Hepatocyte (in vitro differentiated cells): ENCODE data around the gene FERMT2. TPM values are rescaled to one million over a fixed set of nuclear protein-coding genes. Genes with fewer than 3 reads are reported as not detected.

Source experiments
- DNase-seq: peaks from one replicate; pipeline ENCODE4 v3.0.0-alpha.2; 2016; ENCODE audit warnings: low spot score
- H2AFZ ChIP-seq: fragments of 200-600 bp; sonication (generic); 2 replicates; pipeline ENCODE4 v1.6.0; 2016; ENCODE audit warnings: antibody characterized with exemption, mild to moderate bottlenecking
- H3K27ac ChIP-seq: fragments of 200-600 bp; sonication (generic); 2 replicates; pipeline ENCODE4 v1.5.1; 2016; ENCODE audit warnings: mild to moderate bottlenecking
- H3K27me3 ChIP-seq: fragments of 200-600 bp; sonication (generic); 2 replicates; pipeline ENCODE4 v1.6.1; 2016
- H3K36me3 ChIP-seq: fragments of 200-600 bp; sonication (generic); replicated peaks from 2 replicates; pipeline ENCODE4 v1.5.1; 2016; ENCODE audit warnings: low read depth; ENCODE audit not compliant: insufficient read depth
- H3K4me1 ChIP-seq: fragments of 200-600 bp; sonication (generic); 2 replicates; pipeline ENCODE4 v1.5.1; 2016; ENCODE audit warnings: mild to moderate bottlenecking, moderate library complexity; ENCODE audit not compliant: insufficient read depth
- H3K4me2 ChIP-seq: fragments of 200-600 bp; sonication (generic); 2 replicates; pipeline ENCODE4 v1.6.0; 2016
- H3K4me3 ChIP-seq: fragments of 200-600 bp; sonication (generic); 2 replicates; pipeline ENCODE4 v1.5.1; 2016; ENCODE audit warnings: mild to moderate bottlenecking
- H3K79me2 ChIP-seq: fragments of 200-600 bp; sonication (generic); 2 replicates; pipeline ENCODE4 v1.6.0; 2017; ENCODE audit warnings: mild to moderate bottlenecking
- H3K9me2 ChIP-seq: fragments of 200-600 bp; sonication (generic); replicated peaks from 2 replicates; pipeline ENCODE4 v1.6.0; 2017; ENCODE audit warnings: mild to moderate bottlenecking; ENCODE audit not compliant: insufficient read depth
- H3K9me3 ChIP-seq: fragments of 200-600 bp; sonication (generic); 2 replicates; pipeline ENCODE4 v1.5.1; 2016; ENCODE audit warnings: low read depth, mild to moderate bottlenecking
- H4K20me1 ChIP-seq: fragments of 200-600 bp; sonication (generic); 2 replicates; pipeline ENCODE4 v1.6.0; 2016; ENCODE audit warnings: mild to moderate bottlenecking; ENCODE audit not compliant: insufficient read depth, poor library complexity, severe bottlenecking
- CTCF ChIP-seq: fragments of 200-600 bp; sonication (generic); IDR thresholded peaks from 2 replicates; pipeline ENCODE4 v1.5.1; 2016; ENCODE audit warnings: antibody characterized with exemption, mild to moderate bottlenecking; ENCODE audit not compliant: poor library complexity
- EZH2 ChIP-seq: fragments of 200-600 bp; sonication (generic); IDR thresholded peaks from 2 replicates; pipeline ENCODE4 v1.6.1; 2016; ENCODE audit warnings: antibody characterized with exemption, mild to moderate bottlenecking, borderline replicate concordance
- EZH2phosphoT487 ChIP-seq: fragments of 200-600 bp; sonication (generic); IDR thresholded peaks from one replicate; pipeline ENCODE4 v1.6.1; 2018; ENCODE audit warnings: antibody characterized with exemption, mild to moderate bottlenecking, low read depth, moderate library complexity; ENCODE audit not compliant: unreplicated experiment, severe bottlenecking
- WGBS: methylation state at CpG from one replicate; pipeline ENCODE4 v1.1.6; 2016; ENCODE audit warnings: low lambda C conversion rate; ENCODE audit errors: missing lambda C conversion rate; 5-methylcytosine and 5-hydroxymethylcytosine counted together
- polyA plus RNA-seq: library from polyadenylated mRNA; unstranded; fragments of >200 nt; fragmentation: Nextera tagmentation; extraction: Ambion mirVana; gene quantifications from 2 replicates; pipeline ENCODE4 v1.2.1, GENCODE V29; 2016
- total RNA-seq: library from RNA; depleted of rRNA; stranded (reverse); fragments of >200 nt; gene quantifications from 2 replicates; pipeline ENCODE4 v1.2.3, GENCODE V29; 2014

The FERMT2 gene
- total and polyA plus RNA-seq, 2 experiments from 2014 or later: 38.6 to 95.4 TPM

DNA sequence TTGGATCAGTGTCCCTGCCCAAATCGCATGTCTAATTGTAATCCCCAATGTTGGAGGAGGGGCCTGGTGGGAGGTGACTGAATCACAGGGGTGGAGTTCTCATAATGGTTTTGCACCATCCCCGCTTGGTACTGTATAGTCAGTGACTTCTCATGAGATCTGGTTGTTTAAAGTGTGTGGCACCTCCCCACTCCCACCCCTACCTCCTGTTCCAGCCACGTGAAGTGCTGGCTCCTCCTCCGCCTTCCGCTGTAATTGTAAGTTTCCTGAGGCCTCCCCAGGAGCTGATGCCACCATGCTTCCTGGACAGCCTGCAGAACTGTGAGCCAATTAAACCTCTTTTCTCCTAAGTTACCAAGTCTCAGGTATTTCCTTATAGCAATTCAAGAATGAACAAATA lies 67.2 kb downstream of the FERMT2 start:
- no peak overlapping the region for H3K4me2 ChIP-seq
- no peaks in the 10 kb centered on the region for H3K27me3 ChIP-seq
- H3K9me3 ChIP-seq: no peaks in the 10 kb centered on the region
- H3K36me3 ChIP-seq: no peaks in the 10 kb centered on the region
- no peak overlapping the region for H3K4me3 ChIP-seq
- H2AFZ ChIP-seq: no peak overlapping the region
- no peaks in the 10 kb centered on the region for H3K4me1 ChIP-seq
- TF ChIP-seq EZH2phosphoT487: no peak
- TF ChIP-seq EZH2: no peak
- TF ChIP-seq CTCF: no peak
- no peaks in the 10 kb centered on the region for H3K9me2 ChIP-seq
- 85% methylated on average over 5 of the region's 5 CpGs for WGBS
- DNase-seq: no peak
- H3K27ac ChIP-seq: no peak overlapping the region
- H4K20me1 ChIP-seq: no peaks in the 10 kb centered on the region
- peaks cover 6% of the 10 kb centered on the region for H3K79me2 ChIP-seq

DNA sequence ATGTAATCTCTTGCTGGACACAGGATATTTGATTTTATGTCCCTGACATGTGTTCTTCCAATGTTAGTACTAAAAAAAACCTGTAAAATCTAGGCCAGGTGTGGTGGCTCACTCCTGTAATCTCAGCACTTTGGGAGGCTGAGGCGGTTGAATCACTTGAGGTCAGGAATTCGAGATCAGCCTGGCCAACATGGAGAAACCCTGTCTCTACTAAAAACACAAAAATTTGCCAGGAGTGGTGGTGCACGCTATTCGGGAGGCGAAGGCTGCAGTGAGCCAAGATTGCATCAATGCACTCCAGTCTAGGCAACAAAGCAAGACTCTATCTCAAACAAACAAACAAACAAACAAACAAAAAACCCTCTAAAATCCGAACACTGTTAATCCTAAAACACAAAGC lies 68.0 kb downstream of the FERMT2 start:
- H3K27ac ChIP-seq: no peak overlapping the region
- TF ChIP-seq EZH2 (no peak), EZH2phosphoT487 (no peak), CTCF (no peak)
- H3K4me3 ChIP-seq: no peak overlapping the region
- H3K4me1 ChIP-seq: no peaks in the 10 kb centered on the region
- H2AFZ ChIP-seq: no peak overlapping the region
- H3K9me3 ChIP-seq: no peaks in the 10 kb centered on the region
- peaks cover 4% of the 10 kb centered on the region for H3K79me2 ChIP-seq
- H3K36me3 ChIP-seq: no peaks in the 10 kb centered on the region
- no peaks in the 10 kb centered on the region for H3K27me3 ChIP-seq
- no peak for DNase-seq
- no peaks in the 10 kb centered on the region for H4K20me1 ChIP-seq
- no peaks in the 10 kb centered on the region for H3K9me2 ChIP-seq
- no peak overlapping the region for H3K4me2 ChIP-seq
- WGBS: 94% methylated on average over 6 of the region's 6 CpGs

GRCh38 chr14:52879958-52880357 lies 70.9 kb downstream of the FERMT2 start:
- no peaks in the 10 kb centered on the region for H3K9me2 ChIP-seq
- no peaks in the 10 kb centered on the region for H3K9me3 ChIP-seq
- H3K4me3 ChIP-seq: no peak overlapping the region
- H3K4me2 ChIP-seq: no peak overlapping the region
- TF ChIP-seq EZH2phosphoT487: no peak
- TF ChIP-seq EZH2: no peak
- TF ChIP-seq CTCF: no peak
- no peaks in the 10 kb centered on the region for H3K4me1 ChIP-seq
- no peaks in the 10 kb centered on the region for H3K27me3 ChIP-seq
- H3K36me3 ChIP-seq: no peaks in the 10 kb centered on the region
- 90% methylated on average over 5 of the region's 5 CpGs for WGBS
- no peak for DNase-seq
- H4K20me1 ChIP-seq: no peaks in the 10 kb centered on the region
- no peak overlapping the region for H2AFZ ChIP-seq
- no peaks in the 10 kb centered on the region for H3K79me2 ChIP-seq
- H3K27ac ChIP-seq: no peak overlapping the region

- Histone ChIP-seq H3K36me3 (no peaks in the 10 kb centered on the region), H3K4me2 (no peak overlapping the region), H3K4me1 (no peaks in the 10 kb centered on the region), H4K20me1 (no peaks in the 10 kb centered on the region), H3K79me2 (no peaks in the 10 kb centered on the region), H2AFZ (no peak overlapping the region), H3K9me3 (no peaks in the 10 kb centered on the region), H3K27ac (no peak overlapping the region), H3K9me2 (no peaks in the 10 kb centered on the region), H3K4me3 (no peak overlapping the region), H3K27me3 (no peaks in the 10 kb centered on the region)
- DNase-seq: no peak
- WGBS: 98% methylated on average over 3 of the region's 3 CpGs
- TF ChIP-seq EZH2 (no peak), EZH2phosphoT487 (no peak), CTCF (no peak)
Observed at GRCh38 chr14:52878946-52879345, 71.9 kb downstream of the FERMT2 start.
